Stimulated activated CD8-positive, alpha-beta memory T cell treated with anti-CD3 and anti-CD28 coated beads, Interleukin-7, amount 100 ng/mL, for 24 hours (primary cell): ENCODE data around the gene UST.
"Not testable (repeated sequence)": the region's sequence is repeated elsewhere in the genome, so short reads cannot be mapped to it uniquely, and the experiment has no call there.

Source experiments
- DNase-seq: peaks from one replicate; pipeline ENCODE4 v3.0.0-alpha.2; 2020; ENCODE audit warnings: low read depth

UST gene

GRCh38 chr6:148951662-148952061 is 204.8 kb downstream of the UST start:
- DNase-seq, result no peak

- DNase-seq, result no peak
Observed at GRCh38 chr6:148952147-148953035, 205.6 kb downstream of the UST start.

- DNase-seq, result no peak
Observed at GRCh38 chr6:148954461-148954860, 207.6 kb downstream of the UST start.

- no peak for DNase-seq
Observed at GRCh38 chr6:148954934-148955333, 208.1 kb downstream of the UST start.

- no peak for DNase-seq
Observed at GRCh38 chr6:148955441-148955840, 208.6 kb downstream of the UST start.

- not testable (repeated sequence) for DNase-seq
Observed at GRCh38 chr6:148956163-148956562, 209.3 kb downstream of the UST start.

DNA sequence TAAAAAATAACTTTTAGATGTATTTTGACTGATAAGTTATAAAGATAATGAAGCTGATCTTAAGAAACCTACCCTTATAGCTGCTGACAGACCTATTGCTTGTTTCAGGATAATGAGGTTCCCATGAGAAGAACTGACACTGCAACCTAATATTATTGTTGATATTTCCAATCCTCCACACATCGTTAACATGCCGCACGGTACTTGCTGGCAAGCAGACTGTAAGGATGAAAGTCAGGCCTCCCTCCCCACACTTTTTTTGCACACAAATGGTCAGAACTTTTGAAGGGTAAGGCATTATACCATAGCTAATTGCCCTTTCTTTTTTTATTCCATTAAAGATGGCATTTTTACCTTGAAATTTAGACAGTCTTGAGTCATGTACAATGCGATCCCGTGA is 210.9 kb downstream of the UST start:
- no peak for DNase-seq

GRCh38 chr6:148959008-148959407 is 212.2 kb downstream of the UST start:
- no peak for DNase-seq

GRCh38 chr6:148959501-148959900 is 212.7 kb downstream of the UST start:
- no peak for DNase-seq

DNA sequence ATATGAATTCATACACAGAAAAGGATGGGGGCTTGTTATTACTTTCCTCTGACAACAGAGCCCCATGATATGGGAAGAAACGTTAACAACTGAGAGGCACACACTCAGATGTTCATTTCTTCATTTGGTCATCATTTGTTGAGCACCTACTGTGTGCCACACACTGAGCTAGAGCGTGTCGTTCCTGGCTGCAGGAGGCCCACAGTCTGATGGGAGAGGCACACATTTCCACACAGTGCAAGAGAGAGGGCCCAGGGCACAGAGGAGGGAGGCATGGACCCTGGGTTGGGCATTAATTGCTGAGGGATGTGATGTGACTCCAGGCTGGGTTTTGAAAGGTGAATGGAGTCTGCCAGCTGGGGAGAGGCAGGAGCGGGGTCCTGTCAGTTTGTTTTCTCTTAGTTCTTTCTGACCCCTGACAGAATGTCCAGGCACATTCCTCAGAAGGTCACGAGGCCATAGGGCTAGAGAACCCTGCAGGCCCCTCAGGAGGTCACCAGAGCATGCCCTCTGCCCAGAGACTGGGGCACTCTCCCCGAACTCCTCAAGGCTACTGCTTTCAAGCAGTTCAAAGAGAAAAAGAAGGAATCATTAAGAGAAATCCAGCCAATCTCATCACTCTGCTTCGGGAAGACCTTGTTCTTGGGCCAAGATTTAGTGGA is 216.2 kb downstream of the UST start:
- DNase-seq, result no peak

- DNase-seq, result no peak
Observed at GRCh38 chr6:148963738-148964137, 216.9 kb downstream of the UST start.

GRCh38 chr6:148964467-148964866 is 217.6 kb downstream of the UST start:
- DNase-seq, result no peak

GRCh38 chr6:148965287-148965686 is 218.5 kb downstream of the UST start:
- DNase-seq, result no peak

GRCh38 chr6:148967011-148967520 is 220.2 kb downstream of the UST start:
- DNase-seq, result no peak

GRCh38 chr6:148967541-148967956 is 220.7 kb downstream of the UST start:
- no peak for DNase-seq

GRCh38 chr6:148968771-148969602 is 222.2 kb downstream of the UST start:
- DNase-seq, result no peak

DNA sequence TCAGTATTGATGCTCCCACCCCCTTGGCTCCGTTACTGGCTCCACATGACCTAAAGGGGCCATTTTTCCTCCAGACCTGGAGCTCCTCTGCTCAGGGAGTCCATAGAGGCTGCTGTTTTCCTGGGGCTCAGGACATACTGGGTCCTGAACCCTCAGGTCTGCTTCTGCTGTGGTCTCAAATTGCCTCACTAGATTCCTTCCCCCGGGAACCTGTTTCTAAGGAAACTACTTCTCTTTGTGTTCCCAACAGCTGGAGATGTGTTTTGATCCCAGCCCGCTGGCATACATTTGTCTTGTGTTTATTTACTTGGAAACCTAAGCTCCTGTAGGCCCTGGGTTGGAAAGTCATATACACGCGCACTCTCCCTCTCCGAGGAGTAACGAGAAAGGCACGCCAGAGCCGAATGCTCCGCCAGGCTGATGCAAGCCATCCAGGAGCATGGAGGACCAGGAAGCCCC is 222.8 kb downstream of the UST start:
- no peak for DNase-seq

GRCh38 chr6:148971031-148971927 is 224.4 kb downstream of the UST start:
- no peak for DNase-seq

GRCh38 chr6:148972481-148972880 is 225.7 kb downstream of the UST start:
- no peak for DNase-seq

GRCh38 chr6:148973538-148974208 is 226.8 kb downstream of the UST start:
- no peak for DNase-seq

DNA sequence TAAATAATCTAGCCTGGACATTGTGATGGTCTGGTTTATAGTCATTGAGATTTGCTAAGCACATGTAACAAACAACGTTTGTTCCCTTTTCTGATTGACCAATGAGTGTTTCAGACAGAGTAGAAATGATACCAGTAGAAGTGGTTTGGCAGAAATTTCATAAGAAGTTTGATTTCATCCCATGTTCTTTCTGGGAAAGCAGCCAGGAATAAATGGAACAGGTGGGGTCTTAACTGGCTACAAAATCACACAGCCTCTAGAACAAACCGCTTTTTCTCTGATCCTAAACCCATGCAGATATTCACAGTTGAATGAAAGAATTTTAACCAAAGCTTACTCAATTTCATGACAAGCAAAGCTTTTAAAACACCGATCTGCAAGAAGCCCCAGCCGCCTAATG is 227.5 kb downstream of the UST start:
- no peak for DNase-seq
